NCI-H2196 treated with DMSO at 0.1 percent for 48 hours (cell line): ENCODE measurements around the gene TBC1D22A.

ENCODE experiments used
- DNase-seq: peaks from one replicate; lab custom pipeline; 2025; ENCODE audit not compliant: unreplicated experiment; lab: John Stamatoyannopoulos, UW

TBC1D22A gene

DNA sequence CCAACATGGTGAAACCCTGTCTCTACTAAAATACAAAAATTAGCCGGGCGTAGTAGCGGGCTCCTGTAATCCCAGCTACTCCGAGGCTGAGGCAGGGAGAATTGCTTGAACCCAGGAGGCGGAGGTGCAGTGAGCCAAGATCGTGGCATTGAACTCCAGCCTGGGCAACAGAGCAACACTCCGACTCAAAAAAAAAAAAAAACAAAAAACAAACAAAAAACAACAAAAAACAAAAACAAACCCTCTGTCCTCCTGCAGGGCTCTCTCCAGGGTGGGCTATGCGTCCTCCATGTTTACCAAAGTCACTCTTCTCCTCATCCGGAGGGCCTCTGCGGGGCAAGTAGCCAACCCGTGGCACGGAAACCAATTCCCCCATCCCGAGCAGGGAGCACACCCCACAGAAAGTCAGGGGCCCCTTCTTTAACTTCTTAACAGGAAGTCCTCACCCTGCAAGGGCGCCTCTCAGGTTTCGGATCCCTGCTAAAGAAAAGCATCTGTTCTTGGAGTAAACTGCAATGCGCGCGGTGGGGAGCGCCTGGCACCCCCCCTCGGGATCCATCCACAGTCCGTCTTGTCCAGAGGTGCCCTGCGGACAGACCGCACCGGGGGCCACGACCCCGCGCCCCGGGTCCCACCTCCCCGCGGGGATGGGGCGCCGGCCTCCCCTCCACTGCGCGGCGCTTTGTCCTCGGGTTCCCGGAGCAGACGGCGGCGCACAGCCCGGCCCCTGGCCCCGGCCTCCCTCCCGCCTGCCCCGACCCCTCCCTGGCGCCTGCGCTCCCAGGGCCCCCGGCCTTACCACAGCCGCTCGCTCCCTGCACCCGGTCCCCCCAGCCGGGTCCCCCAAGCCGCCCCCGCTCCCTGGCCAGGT is 25.1 kb upstream of the TBC1D22A start:
- no peak for DNase-seq

DNA sequence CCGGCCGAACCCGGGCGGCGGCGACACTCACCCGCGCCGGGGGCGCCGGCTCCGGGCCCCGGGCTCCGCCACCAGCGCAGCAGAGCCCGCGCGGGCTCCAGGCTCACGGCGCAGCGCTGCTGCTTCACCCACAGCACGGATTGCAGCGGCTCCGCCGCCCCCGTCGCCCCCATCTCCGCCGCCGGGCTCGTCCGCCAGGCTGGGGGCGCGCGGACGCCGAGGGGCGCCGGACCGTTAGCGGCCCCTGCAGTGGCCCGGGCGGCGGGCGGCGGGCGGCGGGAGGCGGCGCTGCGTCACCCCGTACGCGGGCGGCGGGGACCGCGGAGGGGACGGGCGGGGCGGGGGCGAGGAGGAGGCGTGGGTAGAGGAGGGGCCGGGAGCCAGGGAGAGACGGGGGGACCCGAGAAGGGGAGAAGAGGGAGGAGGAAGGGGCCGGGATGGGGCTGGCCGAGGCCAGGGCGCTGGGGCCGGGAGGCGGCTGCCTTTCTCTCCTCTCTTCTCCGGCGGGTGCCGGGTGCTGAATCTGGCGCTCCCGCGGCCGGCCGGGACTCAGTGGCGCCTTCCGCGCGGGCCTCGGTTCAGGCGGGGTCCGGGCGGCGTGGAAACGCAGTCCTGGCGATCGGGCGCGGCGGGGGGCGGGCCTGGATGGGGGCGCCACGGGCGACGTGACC is 24.3 kb upstream of the TBC1D22A start, which contains the start of gene CERK:
Gene CERK, minus strand, starts transcription at position 277 of the 671 bp plus-strand sequence. Its CDS starts 104 bp downstream, at position 173.
- DNase-seq: peak; percentile 33

GRCh38 chr22:46738647-46739093 is 23.8 kb upstream of the TBC1D22A start:
- no peak for DNase-seq

DNA sequence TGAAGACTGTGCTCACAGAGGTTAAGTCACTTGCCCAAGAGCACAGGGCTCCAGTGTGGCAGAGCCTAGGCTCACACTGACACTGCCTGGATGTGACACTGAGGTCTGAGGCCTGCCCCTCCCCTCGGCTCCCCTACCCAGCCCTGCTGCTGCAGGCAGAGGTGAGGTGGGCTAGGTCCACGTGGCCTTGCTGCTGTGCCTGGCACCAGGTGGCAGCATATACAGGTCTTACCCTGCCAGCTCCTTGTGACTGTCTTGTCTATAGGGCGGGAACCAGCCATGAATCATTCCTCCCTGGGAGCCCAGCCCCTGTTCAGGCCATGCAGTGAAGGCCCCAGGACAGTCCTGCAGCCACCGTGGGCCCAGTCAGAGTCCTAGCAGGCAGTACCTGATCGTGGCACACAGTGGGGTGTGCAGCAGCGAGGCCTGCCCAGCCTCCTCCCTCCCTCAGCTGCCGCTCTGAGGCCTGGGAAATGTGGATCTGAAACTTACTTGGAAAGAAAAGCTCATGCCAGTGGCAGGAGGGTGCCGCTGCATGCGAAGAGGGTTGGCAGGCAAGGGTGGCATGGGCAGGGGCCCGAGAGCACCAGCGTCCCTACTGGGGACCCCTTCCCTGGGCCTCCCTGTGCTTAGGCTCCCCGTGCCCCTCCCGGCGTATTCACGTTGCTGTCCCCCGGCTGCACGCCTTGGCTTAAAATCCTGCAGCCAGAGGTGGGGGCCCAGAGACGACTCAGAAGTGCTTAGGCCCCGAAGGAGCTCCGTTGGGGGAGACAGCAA is 23.2 kb upstream of the TBC1D22A start:
- DNase-seq: peak; percentile 22

- DNase-seq: no peak
These were observed 21.3 kb upstream of the TBC1D22A start for GRCh38 chr22:46740910-46741780.

- no peak for DNase-seq
These were observed 20.4 kb upstream of the TBC1D22A start for GRCh38 chr22:46741974-46742519.

DNA sequence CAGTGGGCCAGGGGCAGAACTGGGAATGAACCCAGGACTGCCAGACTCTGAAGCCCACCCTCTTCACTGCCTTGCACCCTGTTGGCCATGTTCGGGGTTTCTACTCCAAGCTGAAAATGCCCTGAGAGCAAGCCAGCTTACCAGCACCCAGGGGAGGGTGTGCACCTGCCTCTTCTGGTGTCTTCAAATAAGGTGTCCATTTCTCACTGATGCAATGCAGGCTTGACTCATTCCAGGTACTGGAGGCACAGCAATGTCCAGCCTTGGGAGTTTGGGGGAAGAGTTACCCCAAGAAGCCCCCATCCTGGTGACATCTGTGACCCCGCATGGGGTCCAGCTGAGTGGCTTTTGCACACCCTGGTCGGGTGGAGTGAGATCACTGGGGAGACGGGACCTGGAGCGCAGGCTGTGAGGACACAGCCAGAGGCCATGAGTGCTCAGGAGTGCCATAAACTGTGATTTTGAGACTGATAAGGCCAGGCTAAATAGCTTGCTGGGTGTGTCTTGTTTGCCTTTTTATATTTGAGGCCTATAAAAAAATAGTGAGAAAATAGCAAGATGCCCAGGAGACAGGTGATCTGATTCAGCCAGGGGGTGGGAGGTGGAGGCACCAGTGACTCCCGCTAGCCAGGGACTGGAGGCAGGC is 19.8 kb upstream of the TBC1D22A start:
- DNase-seq: peak; percentile 33

GRCh38 chr22:46744581-46744980 is 17.9 kb upstream of the TBC1D22A start:
- no peak for DNase-seq

DNA sequence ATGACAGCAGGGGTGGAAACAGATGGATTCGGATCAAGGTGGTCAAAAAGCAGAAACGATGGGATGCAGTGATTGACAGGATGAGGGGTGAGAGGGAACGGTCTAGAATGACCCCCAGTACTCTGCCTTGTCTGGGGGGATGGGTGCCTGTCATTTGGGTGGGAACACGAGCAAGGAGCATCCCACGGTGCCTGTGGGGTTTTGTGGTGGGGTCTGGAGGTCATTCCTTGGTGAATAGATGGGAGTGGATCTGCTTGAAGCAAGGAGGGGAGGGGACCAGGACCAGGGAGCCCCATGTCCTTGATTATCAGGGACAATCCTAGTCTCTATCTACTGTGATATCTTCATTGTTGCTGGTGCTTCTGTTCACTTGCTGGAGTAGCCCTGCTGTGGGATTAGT is 16.3 kb upstream of the TBC1D22A start:
- DNase-seq: no peak

DNA sequence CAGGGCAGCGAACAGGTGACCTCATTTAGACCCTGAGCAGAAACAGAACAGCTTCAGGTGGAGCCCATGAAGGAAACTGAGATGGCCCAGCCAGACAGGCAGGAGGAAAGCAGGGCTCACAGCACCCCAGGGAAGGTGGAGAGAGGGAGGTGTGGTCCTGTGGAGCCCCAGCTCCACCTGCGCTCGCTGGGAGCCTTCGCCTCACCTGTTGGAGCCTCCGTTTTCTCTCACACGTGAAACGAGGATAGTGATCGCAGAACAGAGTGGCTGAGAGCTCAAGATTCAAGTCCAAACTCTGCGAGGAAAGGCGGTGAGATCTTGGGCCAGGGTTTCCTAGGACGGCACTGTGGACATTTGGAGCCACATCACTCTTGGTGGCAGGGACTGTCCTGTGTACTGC is 15.8 kb upstream of the TBC1D22A start:
- DNase-seq: no peak

DNA sequence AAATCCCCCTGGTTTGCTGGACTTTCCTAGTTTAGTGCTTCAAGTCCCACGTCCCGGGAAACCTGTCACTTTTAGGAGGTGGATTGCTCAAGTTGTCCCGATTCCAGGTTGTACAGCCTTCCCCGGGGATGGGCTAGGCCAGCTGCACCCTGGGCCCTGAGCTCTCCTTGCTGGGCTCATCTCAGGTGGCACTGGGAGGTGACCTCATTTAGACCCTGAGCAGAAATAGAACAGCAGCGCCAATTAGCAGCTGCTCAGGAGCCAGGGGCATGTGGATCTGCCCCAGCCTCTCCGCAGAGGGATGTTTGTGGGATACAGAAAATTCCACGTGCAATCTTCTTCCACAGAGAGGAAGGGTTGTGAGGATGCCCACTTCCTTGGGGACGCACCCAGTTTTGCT is 14.8 kb upstream of the TBC1D22A start:
- DNase-seq: no peak

DNA sequence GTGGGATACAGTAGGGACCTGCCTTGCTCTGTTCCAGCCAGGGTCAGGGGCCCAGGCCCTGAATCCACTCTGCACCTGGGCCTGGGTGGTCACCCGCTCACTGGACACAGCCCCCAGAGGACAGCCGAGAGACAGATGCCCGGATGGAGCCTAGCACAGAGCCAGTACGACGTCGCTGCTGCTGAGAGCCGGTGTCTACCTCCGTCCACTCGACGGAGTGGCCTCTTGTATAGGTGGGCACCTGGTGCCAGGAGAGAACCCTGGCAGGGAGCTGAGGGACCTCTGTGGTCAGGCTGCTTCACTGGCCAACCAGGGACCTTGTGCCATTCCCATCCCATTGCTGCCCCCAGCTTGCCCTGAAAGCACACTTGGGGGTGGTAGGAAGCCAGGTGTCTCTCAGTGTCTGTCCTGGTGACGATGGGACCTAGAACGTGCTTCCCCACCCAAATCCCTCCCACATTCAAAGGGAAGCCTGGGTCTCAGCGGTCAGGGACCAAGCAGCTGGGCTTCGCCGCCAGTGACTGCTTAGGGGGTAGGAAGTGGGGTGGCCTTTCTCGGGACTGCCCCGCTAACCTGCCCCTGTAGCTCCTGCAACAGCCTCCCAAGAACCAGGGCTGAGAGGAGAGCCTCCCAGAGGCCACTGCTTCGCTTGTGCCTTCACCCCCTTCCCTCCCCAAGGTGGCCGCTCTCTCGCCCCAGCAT is 14.1 kb upstream of the TBC1D22A start:
- no peak for DNase-seq

- DNase-seq: no peak
These were observed 13.4 kb upstream of the TBC1D22A start for GRCh38 chr22:46748908-46749675.

DNA sequence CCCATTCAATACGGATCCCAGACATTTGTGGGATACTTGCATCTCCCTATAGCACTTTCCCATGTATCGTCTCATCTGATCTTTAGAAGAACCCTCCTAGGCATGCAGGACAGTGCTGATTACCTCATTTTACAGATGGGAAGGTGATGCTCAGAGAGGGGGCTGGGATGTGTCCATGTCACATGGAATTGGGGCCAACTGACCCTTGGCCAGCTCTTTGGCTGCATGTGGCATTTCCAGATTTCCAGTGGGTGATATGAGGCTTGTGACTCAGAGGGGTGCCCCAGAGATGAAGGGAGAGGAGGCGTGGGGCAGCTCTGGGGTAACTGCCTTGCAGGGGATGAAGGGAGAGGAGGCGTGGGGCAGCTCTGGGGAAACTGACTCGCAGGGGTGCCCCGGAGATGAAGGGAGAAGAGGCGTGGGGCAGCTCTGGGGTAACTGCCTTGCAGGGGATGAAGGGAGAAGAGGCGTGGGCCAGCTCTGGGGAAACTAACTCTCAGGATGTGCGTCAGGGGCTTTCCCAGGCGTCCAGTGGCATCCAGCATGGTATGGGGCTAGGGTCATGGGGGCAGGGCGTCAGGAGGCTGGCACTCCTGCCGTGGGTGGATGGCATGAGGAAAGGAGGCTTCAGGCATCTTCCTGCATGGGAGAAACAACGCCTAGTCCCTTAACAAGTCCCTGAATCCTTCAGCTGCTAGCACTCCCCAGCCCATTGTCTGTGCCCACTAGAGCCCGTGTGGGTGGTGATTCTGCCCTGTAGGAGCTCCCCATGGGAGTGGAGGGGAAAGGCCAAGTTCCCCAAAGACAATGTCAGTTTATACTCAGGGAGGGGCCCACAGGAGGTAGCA is 12.5 kb upstream of the TBC1D22A start:
- no peak for DNase-seq

- no peak for DNase-seq
These were observed 12.0 kb upstream of the TBC1D22A start for GRCh38 chr22:46750530-46750800.

DNA sequence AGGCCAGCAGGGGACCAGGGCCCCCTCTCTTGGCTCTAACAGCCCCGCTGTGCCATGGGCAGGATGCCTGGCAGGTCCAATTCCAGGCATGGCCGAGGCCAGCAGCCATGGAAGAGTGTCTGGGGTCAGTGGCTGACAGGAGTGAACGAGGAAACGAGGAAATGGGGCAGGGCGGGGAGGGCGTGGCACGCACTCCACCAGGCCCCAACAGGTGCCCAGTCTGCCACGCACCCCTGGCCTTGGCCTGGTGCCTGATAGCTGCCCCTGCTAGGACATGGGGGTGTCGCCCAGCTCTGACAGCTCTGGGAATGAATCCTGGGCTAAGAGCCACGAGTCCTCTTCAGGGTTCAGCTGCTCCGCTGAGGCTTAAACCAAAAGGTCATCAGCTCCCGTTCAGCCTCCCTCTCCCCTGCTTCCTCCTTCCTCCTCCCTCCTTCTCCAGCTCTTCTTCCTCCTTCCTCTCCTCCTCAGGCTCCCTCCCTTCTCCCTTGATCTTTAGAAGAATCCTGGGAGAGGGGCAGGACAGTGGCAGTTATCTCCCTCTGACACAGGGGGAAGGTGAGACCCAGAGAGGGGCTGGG is 11.5 kb upstream of the TBC1D22A start:
- DNase-seq: peak; percentile 36

GRCh38 chr22:46752286-46752987 is 10.0 kb upstream of the TBC1D22A start:
- no peak for DNase-seq
